ENCODE results near the gene SPRR2D.
"Not testable (repeated sequence)": the region's sequence is repeated elsewhere in the genome, so short reads cannot be mapped to it uniquely, and the experiment has no call there.

SPRR2D gene

DNA sequence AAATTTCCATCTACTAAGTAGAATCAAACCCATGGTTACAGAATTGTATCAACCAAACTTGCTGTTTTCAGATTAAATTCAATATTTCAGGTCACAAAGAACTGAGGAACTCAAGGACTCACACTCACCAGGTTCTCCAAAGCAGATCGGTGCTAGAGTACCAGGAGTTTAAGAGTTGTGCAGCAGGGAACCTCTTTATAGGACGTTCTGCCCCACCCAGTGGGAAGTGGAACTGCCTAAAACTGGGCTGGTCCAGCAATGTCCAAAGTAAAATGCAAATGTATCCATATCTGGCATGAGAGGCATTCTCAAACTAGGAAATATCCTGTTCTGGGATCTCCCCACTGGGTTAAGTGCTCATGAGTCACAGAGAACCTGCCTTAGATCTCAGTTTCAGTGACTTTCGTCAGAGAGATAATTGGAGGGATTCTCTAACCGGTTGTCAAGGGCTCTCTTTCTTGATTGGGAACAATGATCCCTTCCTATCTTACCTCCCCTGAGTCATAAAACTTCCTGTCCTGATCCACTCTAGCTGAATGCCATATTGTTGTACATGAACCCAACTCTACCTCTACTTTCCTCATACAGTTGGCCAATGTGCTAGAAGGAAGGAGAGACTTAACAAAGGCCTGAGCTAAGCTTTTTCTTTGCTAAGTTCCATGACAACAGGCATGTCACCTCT is at the start of gene SPRR2D:
SPRR2D (minus strand) TSS at position 171 of the 682 bp plus-strand sequence. CDS start 774 bp downstream, outside the sequence.
- DNase-seq (ENCODE audit: low read depth, low spot score), result no peak

- DNase-seq (ENCODE audit: low read depth, low spot score), result no peak
Measured at GRCh38 chr1:153087652-153088051, 46.7 kb upstream of the SPRR2D start.

DNA sequence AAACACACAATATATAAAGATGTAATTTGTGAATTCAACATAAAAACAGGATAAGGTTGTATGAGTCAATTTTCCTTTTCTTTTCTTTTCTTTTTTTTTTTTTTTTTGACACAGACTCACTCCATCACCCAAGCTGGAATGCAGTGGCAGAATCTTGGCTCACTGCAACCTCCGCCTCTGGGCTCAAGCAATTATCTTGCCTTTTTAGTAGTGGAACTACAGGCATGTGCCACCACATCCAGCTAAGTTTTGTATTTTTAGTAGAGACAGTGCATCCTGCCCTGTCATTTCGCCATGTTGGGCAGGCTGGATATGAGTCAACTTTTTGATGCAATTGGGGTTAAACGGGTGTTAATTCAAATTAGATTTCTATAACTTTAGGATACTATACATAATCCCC is 40.8 kb upstream of the SPRR2D start:
- DNase-seq (ENCODE audit: low read depth, low spot score), result no peak

DNA sequence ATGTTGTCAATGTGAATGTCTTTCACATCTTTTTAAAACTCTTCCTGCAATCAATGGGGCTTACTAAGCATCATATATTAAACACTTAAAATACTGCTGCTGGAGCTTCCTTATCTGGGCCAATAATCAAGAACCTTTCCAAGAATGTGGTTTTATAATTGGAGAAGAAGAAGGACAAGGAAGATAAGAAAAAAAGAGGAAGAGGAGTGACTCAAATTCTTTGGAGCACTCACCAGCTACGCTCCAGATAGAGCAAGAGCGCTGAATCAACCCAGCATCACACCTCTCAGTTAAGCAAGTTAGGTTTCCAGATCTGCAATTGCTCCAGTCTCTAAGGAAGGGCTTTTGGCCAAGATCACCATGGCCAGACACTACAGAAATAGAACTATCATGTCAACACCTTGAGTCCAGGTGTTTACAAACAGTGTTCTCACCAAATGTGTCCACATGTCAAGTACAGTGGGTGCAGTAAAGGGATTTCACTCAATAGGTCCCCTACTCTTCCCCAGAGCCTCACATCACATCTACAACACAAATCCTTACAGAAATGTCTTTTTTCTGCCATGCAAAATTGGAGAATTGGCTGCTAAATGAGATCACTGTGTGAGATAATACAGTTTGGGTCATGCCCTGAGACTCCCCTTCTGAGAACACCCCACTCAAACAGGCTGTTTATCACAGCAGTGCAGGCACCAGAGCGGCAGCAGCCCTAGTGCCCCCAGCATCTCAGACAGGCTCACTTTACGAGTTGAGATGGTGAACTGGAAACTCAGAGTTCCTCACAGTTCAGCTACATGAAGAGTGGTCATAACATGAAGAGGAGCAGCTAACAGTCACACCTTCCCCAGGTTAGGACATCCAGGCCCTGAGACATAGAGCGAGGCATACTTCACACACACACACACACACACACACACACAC is 32.1 kb upstream of the SPRR2D start:
- no peak for DNase-seq (ENCODE audit: low read depth, low spot score)

GRCh38 chr1:153071511-153071910 is 30.6 kb upstream of the SPRR2D start, which contains the start of gene SPRR2B:
Gene SPRR2B, minus strand, starts transcription at chr1:153071611. Its CDS starts 772 bp downstream, at chr1:153070839.
- DNase-seq (ENCODE audit: low read depth, low spot score), result no peak

DNA sequence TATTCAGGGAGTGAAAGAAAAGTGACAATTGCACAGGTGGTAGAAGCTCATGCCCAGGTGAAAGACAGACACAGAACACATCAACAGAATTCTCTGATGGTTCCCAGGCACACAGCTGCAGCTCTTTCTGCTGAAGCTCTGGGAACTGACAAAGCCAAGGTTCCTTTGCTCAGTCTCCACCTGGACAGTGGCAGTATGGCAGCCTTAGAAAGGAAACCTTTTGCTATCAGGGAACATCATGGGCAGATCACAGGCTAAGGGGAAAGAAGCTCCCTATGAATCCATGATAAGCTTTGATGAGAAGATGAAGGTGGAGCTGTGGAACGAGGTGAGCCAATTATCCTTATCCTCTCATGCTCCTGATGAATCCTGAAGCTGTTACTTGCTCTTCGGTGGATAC is 29.3 kb upstream of the SPRR2D start:
- DNase-seq (ENCODE audit: low read depth, low spot score), result no peak

GRCh38 chr1:153058826-153059784 is 18.2 kb upstream of the SPRR2D start:
- no peak for DNase-seq (ENCODE audit: low read depth, low spot score)

DNA sequence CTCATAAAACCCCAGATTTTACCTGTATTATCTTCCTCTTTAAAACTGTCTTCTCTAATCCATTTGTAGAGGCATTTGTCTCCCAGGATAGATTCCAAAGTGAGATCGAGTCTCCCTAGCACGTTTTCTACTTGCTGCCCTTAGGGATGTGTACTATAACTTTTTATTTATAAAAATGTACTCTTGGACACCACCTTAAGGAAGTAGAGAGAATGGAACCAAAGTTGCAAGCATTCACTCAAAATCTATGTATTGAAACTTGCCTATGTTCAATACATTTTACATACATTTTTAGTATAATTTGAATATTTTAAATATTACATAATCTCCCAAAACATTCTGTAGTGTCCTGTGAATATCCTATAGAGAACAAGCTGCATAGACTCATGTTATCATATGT is 17.2 kb upstream of the SPRR2D start:
- no peak for DNase-seq (ENCODE audit: low read depth, low spot score)

- DNase-seq (ENCODE audit: low read depth, low spot score), result no peak
Measured at GRCh38 chr1:153057375-153057774, 16.5 kb upstream of the SPRR2D start, which contains the start of gene SPRR2A. Gene SPRR2A, minus strand, starts transcription at chr1:153057512. Its CDS starts 777 bp downstream, at chr1:153056735.

- not testable (repeated sequence) for DNase-seq (ENCODE audit: low read depth, low spot score)
Measured at GRCh38 chr1:153056111-153056510, 15.2 kb upstream of the SPRR2D start.

GRCh38 chr1:153049211-153049610 is 8.3 kb upstream of the SPRR2D start:
- DNase-seq (ENCODE audit: low read depth, low spot score), result no peak

DNA sequence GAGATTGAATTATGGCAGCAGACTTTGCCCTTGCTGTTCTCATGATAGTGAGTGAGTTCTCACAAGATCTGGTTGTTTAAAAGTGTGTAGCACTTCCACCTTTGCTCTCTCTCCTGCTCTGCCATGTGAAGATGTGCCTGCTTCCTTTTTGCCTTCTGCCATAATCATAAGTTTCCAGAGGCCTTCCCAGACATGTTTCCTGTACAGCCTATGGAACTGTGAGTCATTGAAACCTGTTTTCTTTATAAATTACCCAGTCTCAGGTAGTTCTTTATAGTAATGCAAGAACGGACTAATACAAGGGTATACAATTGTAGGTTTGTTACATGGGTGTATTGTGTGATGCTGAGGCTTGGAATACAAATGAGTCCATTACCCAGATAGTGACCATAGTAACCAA is 5.7 kb downstream of the SPRR2D start:
- DNase-seq (ENCODE audit: low read depth, low spot score), result no peak

GRCh38 chr1:153032677-153033308 is 8.1 kb downstream of the SPRR2D start:
- no peak for DNase-seq (ENCODE audit: low read depth, low spot score)

- DNase-seq (ENCODE audit: low read depth, low spot score), result no peak
Measured at GRCh38 chr1:153032073-153032472, 8.8 kb downstream of the SPRR2D start.

DNA sequence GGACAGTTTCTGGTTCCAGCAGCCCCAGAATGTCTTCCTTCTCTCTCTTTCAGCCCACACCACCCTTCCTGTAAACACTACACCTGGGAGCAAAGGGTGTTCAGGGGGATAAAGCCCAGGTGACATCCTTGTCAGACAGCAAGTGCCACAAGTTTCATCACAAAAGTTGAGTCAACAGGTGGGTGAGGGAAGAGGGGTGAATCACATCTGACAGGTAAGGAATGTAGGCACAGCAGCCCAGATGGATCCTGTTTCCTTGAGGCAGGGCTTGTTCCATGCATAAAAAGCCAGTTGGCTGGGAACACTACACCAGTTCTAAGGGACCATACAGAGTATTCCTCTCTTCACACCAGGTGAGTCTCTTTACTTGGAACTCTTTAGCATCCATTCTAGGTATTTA is 10.0 kb downstream of the SPRR2D start, which contains the start of gene SPRR1B:
SPRR1B (plus strand) TSS at position 309 of the 400 bp plus-strand sequence. CDS start 1,143 bp downstream, outside the sequence.
- DNase-seq (ENCODE audit: low read depth, low spot score), result no peak

DNA sequence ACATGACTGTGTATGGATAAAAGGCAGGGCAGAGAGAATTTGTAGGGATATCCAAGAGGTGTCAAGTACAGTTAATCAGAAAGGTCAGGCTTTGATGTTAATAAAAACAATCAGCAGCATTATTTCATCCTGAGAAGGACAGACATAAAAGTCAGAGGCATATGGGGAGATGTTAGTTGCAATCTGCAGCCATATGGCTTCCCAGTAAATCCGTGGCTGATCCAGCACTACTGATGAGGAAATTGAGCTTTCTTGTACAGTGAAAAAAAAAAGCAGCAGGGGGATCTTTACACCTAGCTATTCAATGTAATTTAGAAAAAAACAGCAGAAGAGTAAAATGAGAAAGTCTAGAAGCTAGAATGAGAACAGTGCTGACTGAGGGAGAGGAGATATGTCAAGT is 12.2 kb downstream of the SPRR2D start:
- no peak for DNase-seq (ENCODE audit: low read depth, low spot score)

DNA sequence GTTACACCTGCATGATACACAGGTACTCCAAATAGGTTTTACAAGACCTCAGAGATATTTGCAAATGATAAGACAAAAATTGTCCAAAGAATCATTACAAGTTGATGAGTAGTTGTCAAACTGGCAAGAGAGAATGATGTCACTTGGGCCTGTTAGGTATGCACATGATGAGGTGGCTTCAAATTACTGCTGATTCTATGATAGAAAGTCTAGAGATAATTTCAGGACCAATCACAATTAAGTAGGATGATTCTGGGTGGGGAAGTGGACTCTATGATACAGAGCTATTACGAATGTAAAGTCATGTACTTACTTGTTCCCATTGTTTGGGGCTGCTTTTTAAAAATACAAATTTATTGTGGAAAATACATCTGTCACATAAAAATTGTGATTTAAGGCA is 15.1 kb downstream of the SPRR2D start:
- DNase-seq (ENCODE audit: low read depth, low spot score), result no peak

GRCh38 chr1:153024413-153024812 is 16.5 kb downstream of the SPRR2D start:
- no peak for DNase-seq (ENCODE audit: low read depth, low spot score)

GRCh38 chr1:153023109-153023508 is 17.8 kb downstream of the SPRR2D start:
- DNase-seq (ENCODE audit: low read depth, low spot score), result no peak

- DNase-seq (ENCODE audit: low read depth, low spot score), result not testable (repeated sequence)
Measured at GRCh38 chr1:153022340-153022739, 18.6 kb downstream of the SPRR2D start.

DNA sequence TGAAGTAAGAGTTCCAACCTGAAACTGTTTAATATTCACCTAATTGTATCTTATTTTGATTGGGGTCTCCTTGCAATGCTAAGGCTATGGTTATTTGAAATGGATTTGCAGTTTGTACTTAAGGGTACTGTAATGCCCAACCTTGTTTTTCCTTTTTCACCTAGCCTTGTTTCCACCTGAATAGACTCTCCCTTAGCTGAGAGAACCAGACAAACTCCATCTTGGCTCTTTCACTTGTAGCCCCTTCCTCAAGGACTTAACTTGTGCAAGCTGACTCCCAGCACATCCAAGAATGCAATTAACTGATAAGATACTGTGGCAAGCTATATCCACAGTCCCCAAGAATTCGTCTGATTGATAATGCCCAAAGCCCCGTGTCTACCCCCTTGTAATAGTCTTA is 19.1 kb downstream of the SPRR2D start:
- not testable (repeated sequence) for DNase-seq (ENCODE audit: low read depth, low spot score)
